Endothelial cell of umbilical vein (primary cell): ENCODE data around the gene NEDD9. TPM values are rescaled to one million over a fixed set of nuclear protein-coding genes. Genes with fewer than 3 reads are reported as not detected.

Experiments used
- BruUV-seq: library from RNA; stranded (reverse); fragments of 400-500 nt; replicated peaks from 2 replicates; lab custom pipeline; 2021; lab: Mats Ljungman, UMichigan
- CTCF ChIA-PET: fragments of 300-600, 350-600 bp; sonication (Branson Sonifier 250); formaldehyde crosslinking; loops from one replicate; lab custom pipeline; 2021; ENCODE audit warnings: antibody characterized with exemption, inconsistent platforms; lab: Charles Lee
- POLR2A ChIA-PET: fragments of 300-600, 350-600 bp; sonication (Branson Sonifier 250); formaldehyde crosslinking; loops from one replicate; lab custom pipeline; 2021; ENCODE audit warnings: antibody characterized with exemption, inconsistent platforms; lab: Charles Lee
- DNase-seq: peaks from one replicate; pipeline ENCODE4 v3.0.0-alpha.2; 2011; ENCODE audit warnings: low read depth, low spot score
- FAIRE-seq: peaks from 2 replicates; lab custom pipeline; 2011; peaks lifted over from hg19 to GRCh38; lab: Jason Lieb, UNC
- H2AFZ ChIP-seq: 2 replicates; pipeline ENCODE4 v1.6.0; 2012; ENCODE audit warnings: low read depth, low read length, control low read depth, inconsistent platforms
- H3K27ac ChIP-seq: 2 replicates; pipeline ENCODE4 v1.5.1; 2011; ENCODE audit warnings: low read depth, mild to moderate bottlenecking, control low read depth, low read length, moderate library complexity; ENCODE audit not compliant: insufficient read depth
- H3K27me3 ChIP-seq, 2 experiments: 2 replicates each; pipeline versions ENCODE4 v1.6.0 to v1.6.1; 2011; ENCODE audit warnings: low read length in 2 of 2, mixed read lengths in 1 of 2; ENCODE audit not compliant: control insufficient read depth in 2 of 2, insufficient read depth in 2 of 2
- H3K36me3 ChIP-seq, 2 experiments: 2 replicates in 1 of 2; 3 replicates in 1 of 2; pipeline ENCODE4 v1.5.1; 2011; ENCODE audit warnings: low read length in 2 of 2, mild to moderate bottlenecking in 1 of 2, moderate library complexity in 1 of 2; ENCODE audit not compliant: control insufficient read depth in 2 of 2, insufficient read depth in 2 of 2; ENCODE audit errors: extremely low read depth in 1 of 2
- H3K4me1 ChIP-seq: 3 replicates; pipeline ENCODE4 v1.5.1; 2011; ENCODE audit warnings: mild to moderate bottlenecking, low read length; ENCODE audit not compliant: control insufficient read depth, insufficient read depth; ENCODE audit errors: extremely low read depth
- H3K4me2 ChIP-seq: 2 replicates; pipeline ENCODE4 v1.6.1; 2011; ENCODE audit warnings: low read length, control low read depth, mixed read lengths; ENCODE audit not compliant: insufficient read depth
- H3K4me3 ChIP-seq, 3 experiments: fragments of 200-600 bp in 1 of 3; sonication (generic), shearing (Covaris generic) in 1 of 3; replicated peaks in 1 of 3; 2 replicates each; pipeline ENCODE4 v1.5.1; 2011 to 2016; ENCODE audit warnings: control low read depth in 3 of 3, low read length in 3 of 3, mild to moderate bottlenecking in 2 of 3, inconsistent platforms in 1 of 3, low read depth in 1 of 3, moderate library complexity in 1 of 3; ENCODE audit not compliant: insufficient read depth in 1 of 3
- H3K79me2 ChIP-seq: 2 replicates; pipeline ENCODE4 v1.6.0; 2012; ENCODE audit warnings: low read length, inconsistent platforms; ENCODE audit not compliant: control insufficient read depth, insufficient read depth
- H3K9ac ChIP-seq: replicated peaks from 2 replicates; pipeline ENCODE3; 2011; ENCODE audit warnings: low read length, control low read depth; ENCODE audit not compliant: insufficient read depth; ENCODE audit errors: extremely low read depth
- H3K9me1 ChIP-seq: replicated peaks from 3 replicates; pipeline ENCODE4 v1.6.0; 2011; ENCODE audit warnings: mild to moderate bottlenecking, low read length; ENCODE audit not compliant: control insufficient read depth, insufficient read depth; ENCODE audit errors: extremely low read depth
- H3K9me3 ChIP-seq: replicated peaks from 2 replicates; pipeline ENCODE4 v1.5.1; 2012; ENCODE audit warnings: low read length, inconsistent platforms; ENCODE audit not compliant: control insufficient read depth, insufficient read depth
- H4K20me1 ChIP-seq: replicated peaks from 2 replicates; pipeline ENCODE3; 2011; ENCODE audit warnings: mild to moderate bottlenecking, low read length; ENCODE audit not compliant: control insufficient read depth, insufficient read depth; ENCODE audit errors: extremely low read depth
- CTCF ChIP-seq, 2 donors: IDR thresholded peaks; 1 replicate in 1 of 2; 2 replicates in 1 of 2; pipeline ENCODE4 v1.5.1; 2011; ENCODE audit warnings: low read length in 2 of 2, mild to moderate bottlenecking in 2 of 2, moderate library complexity in 2 of 2, control low read depth in 1 of 2, inconsistent platforms in 1 of 2, low read depth in 1 of 2; ENCODE audit not compliant: insufficient read depth in 1 of 2; ENCODE audit errors: extremely low read depth in 1 of 2
- EZH2 ChIP-seq: IDR thresholded peaks from 2 replicates; pipeline ENCODE4 v1.6.1; 2012; ENCODE audit warnings: borderline replicate concordance, low read depth, mild to moderate bottlenecking, moderate library complexity, low read length, inconsistent platforms; ENCODE audit not compliant: severe bottlenecking
- FOS ChIP-seq: IDR thresholded peaks from 2 replicates; pipeline ENCODE4 v1.6.1; 2011; ENCODE audit warnings: mild to moderate bottlenecking, low read length, moderate library complexity, borderline replicate concordance; ENCODE audit not compliant: insufficient read depth
- GATA2 ChIP-seq: IDR thresholded peaks from 2 replicates; pipeline ENCODE4 v1.7.0; 2011; ENCODE audit warnings: low read depth, mild to moderate bottlenecking, moderate library complexity, mixed read lengths, low read length; ENCODE audit not compliant: insufficient read length, insufficient read depth
- JUN ChIP-seq: IDR thresholded peaks from 2 replicates; pipeline ENCODE4 v1.6.1; 2011; ENCODE audit warnings: borderline replicate concordance, low read depth; ENCODE audit not compliant: insufficient read length, insufficient read depth
- MYC ChIP-seq: IDR thresholded peaks from one replicate; pipeline ENCODE4 v1.6.1; 2011; ENCODE audit warnings: mild to moderate bottlenecking, low read depth, low read length
- POLR2A ChIP-seq: IDR thresholded peaks from 2 replicates; pipeline ENCODE4 v1.6.1; 2012; ENCODE audit warnings: low read depth, mild to moderate bottlenecking, control low read depth, low read length
- POLR2AphosphoS5 ChIP-seq: IDR thresholded peaks from 2 replicates; pipeline ENCODE4 v1.6.1; 2012; ENCODE audit warnings: low read depth, mild to moderate bottlenecking, control low read depth, low read length, moderate library complexity; ENCODE audit not compliant: insufficient read depth
- dilution Hi-C: fragments of 300-500 bp; cut with MboI; formaldehyde crosslinking; loops from one replicate; pipeline ENCODE4 v1.15.0; 2019; ENCODE audit warnings: low sequenced_read_pairs; ENCODE audit not compliant: extremely low pct_ligation_motif_present
- intact Hi-C: fragments of 100-400 bp; cut with micrococcal nuclease; formaldehyde crosslinking; loops from one replicate; pipeline ENCODE4 v1.10.0; 2022
- polyA plus RNA-seq, 4 experiments: library from polyadenylated mRNA; depleted of rRNA in 3 of 4; stranded (reverse) in 3 of 4; unstranded in 1 of 4; fragments of >200 nt; gene quantifications; 2 replicates each; pipeline versions ENCODE4 v1.2.1 to v1.2.3, GENCODE V29; 2011 to 2012; ENCODE audit warnings: missing spikeins in 1 of 4
- total RNA-seq: library from RNA; stranded (reverse); gene quantifications from 2 replicates; pipeline ENCODE4 v1.2.3, GENCODE V29; 2021
- TF ChIP-seq, protein P1 (sequence below): IDR thresholded peaks from 2 replicates; pipeline ENCODE4 v1.6.1; 2011; ENCODE audit not compliant: insufficient read depth, insufficient read length

Gene NEDD9
- total and polyA plus RNA-seq, 2 donors (not counting 3 experiments of a cell fraction or from before 2014, with no cell fraction given), result 55.2 to 61.0 TPM

GRCh38 chr6:11229655-11230046 lies 2.8 kb downstream of the NEDD9 start:
- ChIA-PET POLR2A (interaction anchor here (0.9 to 2.0 kb wide), 3 partner anchors 8 to 27 kb away, joined by 4 to 5 read pairs (median 4); no protein-coding TSS in a partner anchor), CTCF (interaction anchor here (1.2 to 4.7 kb wide), 9 partner anchors 8 to 266 kb away, joined by 3 to 45 read pairs (median 7); no protein-coding TSS in a partner anchor)
- H4K20me1 ChIP-seq, result no peaks in the 10 kb centered on the region
- peaks cover 42% of the 10 kb centered on the region for H3K4me1 ChIP-seq
- TF ChIP-seq CTCF (IDR thresholded peaks at IDR 0.05; ENCODE audit: extremely low read depth in 1 of 2, insufficient read depth in 1 of 2, low read depth in 1 of 2, low read length in 2 of 2), result no peak
- TF ChIP-seq MYC, result no peak
- TF ChIP-seq POLR2A, result no peak
- no peak for TF ChIP-seq GATA2
- TF ChIP-seq, protein P1, sequence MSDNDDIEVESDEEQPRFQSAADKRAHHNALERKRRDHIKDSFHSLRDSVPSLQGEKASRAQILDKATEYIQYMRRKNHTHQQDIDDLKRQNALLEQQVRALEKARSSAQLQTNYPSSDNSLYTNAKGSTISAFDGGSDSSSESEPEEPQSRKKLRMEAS, result no peak
- TF ChIP-seq EZH2, result no peak
- no peak for TF ChIP-seq FOS
- TF ChIP-seq JUN, result no peak
- no peak for TF ChIP-seq POLR2AphosphoS5
- H3K4me2 ChIP-seq, result peak overlapping the region; percentile 81
- peak overlapping the region; percentile 93 for H3K27ac ChIP-seq
- no peaks in the 10 kb centered on the region for H3K9me3 ChIP-seq
- DNase-seq (peak; percentile 32), FAIRE-seq (no peak)
- intact Hi-C loops (loop anchor here (5.0 kb wide), 1 partner anchor 183 kb away; no protein-coding TSS in a partner anchor), dilution Hi-C loops (no loop called here)
- no peaks in the 10 kb centered on the region for H3K9me1 ChIP-seq
- H3K27me3 ChIP-seq, result no peaks in the 10 kb centered on the region
- H3K4me3 ChIP-seq, result peak overlapping the region; percentile 2 to 93 (median 12)
- H3K9ac ChIP-seq, result peak overlapping the region; percentile 99
- H3K79me2 ChIP-seq, result peaks cover 74% of the 10 kb centered on the region
- H3K36me3 ChIP-seq, result no peaks in the 10 kb centered on the region
- H2AFZ ChIP-seq, result no peak overlapping the region
- BruUV-seq, result TSS peak; percentile 41
